Measurements from ENCODE around the gene TRAK2.

DNA sequence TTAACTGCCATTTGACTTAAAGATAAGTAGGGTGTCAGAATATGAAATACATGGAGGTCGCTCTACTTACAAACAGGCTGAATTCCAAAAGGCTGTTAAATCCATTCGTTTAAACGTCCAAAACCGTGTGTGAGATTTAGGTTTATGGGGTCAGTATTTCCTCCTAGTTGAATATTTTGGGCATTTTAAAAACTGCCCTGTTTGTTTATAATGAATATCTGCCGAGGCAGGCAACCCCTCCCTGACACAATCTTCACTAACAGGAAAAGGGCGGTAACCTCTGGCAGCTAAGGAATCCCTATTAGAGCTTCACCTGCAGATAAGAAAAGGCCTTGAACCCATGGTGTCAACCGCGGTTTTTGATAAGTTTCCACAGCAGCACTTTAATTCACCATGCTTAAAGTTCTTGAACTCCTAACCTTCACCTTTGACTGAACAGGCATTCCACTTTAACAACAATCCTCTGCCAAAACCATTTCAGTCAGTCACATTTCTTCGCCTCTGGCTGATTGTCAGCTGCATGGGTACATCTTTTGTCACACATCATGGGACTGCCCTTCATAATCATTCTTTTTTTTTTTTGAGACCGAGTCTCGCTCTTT is 17.8 kb downstream of the TRAK2 start:
- TF ChIP-seq, protein P1, sequence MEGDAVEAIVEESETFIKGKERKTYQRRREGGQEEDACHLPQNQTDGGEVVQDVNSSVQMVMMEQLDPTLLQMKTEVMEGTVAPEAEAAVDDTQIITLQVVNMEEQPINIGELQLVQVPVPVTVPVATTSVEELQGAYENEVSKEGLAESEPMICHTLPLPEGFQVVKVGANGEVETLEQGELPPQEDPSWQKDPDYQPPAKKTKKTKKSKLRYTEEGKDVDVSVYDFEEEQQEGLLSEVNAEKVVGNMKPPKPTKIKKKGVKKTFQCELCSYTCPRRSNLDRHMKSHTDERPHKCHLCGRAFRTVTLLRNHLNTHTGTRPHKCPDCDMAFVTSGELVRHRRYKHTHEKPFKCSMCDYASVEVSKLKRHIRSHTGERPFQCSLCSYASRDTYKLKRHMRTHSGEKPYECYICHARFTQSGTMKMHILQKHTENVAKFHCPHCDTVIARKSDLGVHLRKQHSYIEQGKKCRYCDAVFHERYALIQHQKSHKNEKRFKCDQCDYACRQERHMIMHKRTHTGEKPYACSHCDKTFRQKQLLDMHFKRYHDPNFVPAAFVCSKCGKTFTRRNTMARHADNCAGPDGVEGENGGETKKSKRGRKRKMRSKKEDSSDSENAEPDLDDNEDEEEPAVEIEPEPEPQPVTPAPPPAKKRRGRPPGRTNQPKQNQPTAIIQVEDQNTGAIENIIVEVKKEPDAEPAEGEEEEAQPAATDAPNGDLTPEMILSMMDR (IDR thresholded peaks at IDR 0.05 in 8 of 11, conservative IDR thresholded peaks at IDR 0.05 in 3 of 11): no peak
- TF ChIP-seq POLR2AphosphoS5 (IDR thresholded peaks at IDR 0.05): peak in 1 of 3 donors; percentile 28
